ENCODE results near the gene RAC2. TPM values are rescaled to one million over a fixed set of nuclear protein-coding genes. Genes with fewer than 3 reads are reported as not detected.

Gene RAC2
- total and polyA plus RNA-seq, 9 of the 15 experiments (the other 6 are each of a cell fraction or from before 2014, with no cell fraction given), result 22.7 to 103 (median 43.3) TPM

DNA sequence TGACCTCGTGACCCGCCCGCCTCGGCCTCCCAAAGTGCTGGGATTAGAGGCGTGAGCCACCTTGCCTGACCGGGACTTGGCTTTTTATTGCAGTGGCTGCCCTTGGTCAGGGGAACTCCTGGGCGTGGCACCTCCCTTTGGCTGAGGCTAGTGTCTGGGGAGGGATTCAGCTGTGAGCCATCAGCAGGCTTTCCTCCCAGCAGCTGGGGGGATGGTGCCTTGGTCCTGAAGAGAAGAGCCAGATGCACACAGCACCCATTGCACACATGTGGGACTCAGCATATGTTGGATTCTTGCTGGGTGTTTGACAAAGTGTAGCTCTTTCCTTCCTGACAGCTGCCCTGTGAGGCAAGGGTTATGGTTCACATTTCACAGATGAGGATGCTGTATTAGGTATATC lies 46.7 kb upstream of the RAC2 start:
- no peak overlapping the region for H3K4me2 ChIP-seq (ENCODE audit: insufficient read depth, low read length)
- WGBS (ENCODE audit: insufficient coverage, low coverage, missing lambda C conversion rate), result 4% methylated on average over 5 of the region's 7 CpGs
- FAIRE-seq (no peak), DNase-seq (ENCODE audit: extremely low read depth in 1 of 4, low spot score in 3 of 4) (no peak), ATAC-seq (no peak)
- TF ChIP-seq ERF (CRISPR knock-in tag; IDR thresholded peaks at IDR 0.05) (no peak), ZNF778 (CRISPR knock-in tag; IDR thresholded peaks at IDR 0.05) (no peak), GABPB2 (CRISPR knock-in tag; conservative IDR thresholded peaks at IDR 0.05) (no peak)
- TF ChIP-seq, protein P1, sequence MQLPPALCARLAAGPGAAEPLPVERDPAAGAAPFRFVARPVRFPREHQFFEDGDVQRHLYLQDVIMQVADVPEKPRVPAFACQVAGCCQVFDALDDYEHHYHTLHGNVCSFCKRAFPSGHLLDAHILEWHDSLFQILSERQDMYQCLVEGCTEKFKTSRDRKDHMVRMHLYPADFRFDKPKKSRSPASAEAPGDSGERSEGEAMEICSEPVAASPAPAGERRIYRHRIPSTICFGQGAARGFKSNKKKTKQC (CRISPR knock-in tag; IDR thresholded peaks at IDR 0.05), result no peak
- TF ChIP-seq, protein P2, sequence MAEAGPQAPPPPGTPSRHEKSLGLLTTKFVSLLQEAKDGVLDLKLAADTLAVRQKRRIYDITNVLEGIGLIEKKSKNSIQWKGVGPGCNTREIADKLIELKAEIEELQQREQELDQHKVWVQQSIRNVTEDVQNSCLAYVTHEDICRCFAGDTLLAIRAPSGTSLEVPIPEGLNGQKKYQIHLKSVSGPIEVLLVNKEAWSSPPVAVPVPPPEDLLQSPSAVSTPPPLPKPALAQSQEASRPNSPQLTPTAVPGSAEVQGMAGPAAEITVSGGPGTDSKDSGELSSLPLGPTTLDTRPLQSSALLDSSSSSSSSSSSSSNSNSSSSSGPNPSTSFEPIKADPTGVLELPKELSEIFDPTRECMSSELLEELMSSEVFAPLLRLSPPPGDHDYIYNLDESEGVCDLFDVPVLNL (CRISPR knock-in tag; IDR thresholded peaks at IDR 0.05; ENCODE audit: low read depth), result no peak
- H3K9me1 ChIP-seq (ENCODE audit: control insufficient read depth, insufficient read depth, low read length), result no peaks in the 10 kb centered on the region
- no TSS peak for BruUV-seq (replicated peaks)
- H3K4me1 ChIP-seq (replicated peaks in 1 of 2; ENCODE audit: control insufficient read depth in 2 of 2, insufficient read depth in 2 of 2, low read length in 2 of 2), result peaks cover 0 to 5% of the 10 kb centered on the region in 2 experiments; a peak in 1 of 5 replicates
- H3K9ac ChIP-seq (ENCODE audit: insufficient read depth in 1 of 2, low read depth in 2 of 2, low read length in 2 of 2), result no peak overlapping the region
- ChIA-PET CTCF (ENCODE audit: low intra/inter-chr PET ratio) (no interaction called here), POLR2A (no interaction called here)
- intact Hi-C loops (cut with micrococcal nuclease), result no loop called here
- no peaks in the 10 kb centered on the region for H3K36me3 ChIP-seq (ENCODE audit: control insufficient read depth, insufficient read depth, low read length)
- in situ Hi-C loops (cut with MboI), result no loop called here
- H3K27ac ChIP-seq (ENCODE audit: extremely low read depth, low read depth, low read length), result no peak overlapping the region
- H4K20me1 ChIP-seq (replicated peaks; ENCODE audit: control insufficient read depth, insufficient read depth, low read length), result no peaks in the 10 kb centered on the region
- H3K79me2 ChIP-seq (ENCODE audit: control insufficient read depth, insufficient read depth, low read length), result no peaks in the 10 kb centered on the region
- H2AFZ ChIP-seq (ENCODE audit: low read depth, low read length), result no peak overlapping the region
- H3K4me3 ChIP-seq, result no peak overlapping the region
- peaks cover 2% of the 10 kb centered on the region; the same call in 1 of the 2 replicates for H3K9me3 ChIP-seq (replicated peaks; ENCODE audit: control insufficient read depth, insufficient read depth, low read depth, low read length)
- peaks cover 0 to 24% of the 10 kb centered on the region in 2 experiments; a peak in 3 of 5 replicates for H3K27me3 ChIP-seq (ENCODE audit: control insufficient read depth in 2 of 2, insufficient read depth in 2 of 2, low read length in 2 of 2)

All from K562 (cell line).